ENCODE measurements around the gene CUX1.

CUX1 gene

DNA sequence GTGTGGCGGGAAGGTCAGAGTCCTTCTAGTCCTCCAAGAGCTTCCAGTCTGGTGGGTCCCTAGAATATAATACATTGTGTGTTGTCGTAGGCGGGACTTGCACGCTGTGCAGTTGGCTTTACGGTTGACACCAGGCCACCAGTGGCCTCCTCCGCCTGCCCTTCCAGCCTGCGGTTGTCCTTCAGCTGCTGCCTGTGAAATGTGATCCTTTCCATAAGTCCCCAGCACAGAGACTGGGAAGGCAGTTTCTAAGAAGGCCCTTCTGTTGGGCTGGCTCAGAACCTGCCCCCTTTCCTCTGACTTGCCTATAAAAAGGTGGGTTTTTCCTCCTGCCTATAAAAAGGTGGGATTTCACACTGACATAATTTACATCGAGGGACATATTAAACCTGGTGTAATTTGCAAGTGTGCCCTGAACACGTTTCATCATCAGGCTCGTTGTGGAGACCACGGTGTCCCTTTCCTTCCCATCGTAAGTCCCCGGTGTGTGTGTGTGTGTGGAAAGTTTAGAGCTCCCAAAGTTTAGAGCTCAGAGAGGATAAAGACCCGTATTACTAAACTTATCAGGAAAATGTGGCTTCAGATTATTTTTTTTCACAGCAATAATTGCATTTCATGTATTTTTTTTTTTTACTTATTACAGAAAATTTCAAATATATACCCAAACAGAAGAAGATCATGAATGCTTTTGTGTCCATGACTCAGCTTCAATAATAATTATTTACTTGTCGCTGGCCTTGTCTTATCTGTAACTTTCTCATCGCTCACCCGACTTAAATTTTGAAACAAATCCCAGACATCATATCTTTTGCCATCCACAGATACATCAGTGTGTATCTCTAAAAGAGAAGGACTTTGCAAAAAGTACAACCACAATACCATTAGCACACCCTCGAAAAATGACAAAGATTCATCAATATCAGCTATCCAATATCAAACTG lies 45.1 kb downstream of the CUX1 start:
- Histone ChIP-seq H3K4me2 (no peak overlapping the region), H3K27ac (no peak overlapping the region), H4K20me1 (ENCODE audit: insufficient read depth) (0 out of 2 replicates have a peak, but pooled peaks cover under 1% of the 10 kb centered on the region), H3K36me3 (ENCODE audit: insufficient read depth) (no peaks in the 10 kb centered on the region), H3K4me1 (ENCODE audit: low read depth, poor library complexity, severe bottlenecking) (peaks cover 11% of the 10 kb centered on the region), H3K79me2 (ENCODE audit: insufficient read depth, low read depth) (peaks cover 60% of the 10 kb centered on the region), H3K9ac (no peak overlapping the region), H2AFZ (ENCODE audit: low read depth) (no peak overlapping the region), H3K27me3 (ENCODE audit: insufficient read depth, low read depth) (no peaks in the 10 kb centered on the region), H3K4me3 (IDR thresholded peaks at IDR 0.05; ENCODE audit: insufficient read depth, low read depth, low read length) (no peak overlapping the region)
- TF ChIP-seq, protein P1, sequence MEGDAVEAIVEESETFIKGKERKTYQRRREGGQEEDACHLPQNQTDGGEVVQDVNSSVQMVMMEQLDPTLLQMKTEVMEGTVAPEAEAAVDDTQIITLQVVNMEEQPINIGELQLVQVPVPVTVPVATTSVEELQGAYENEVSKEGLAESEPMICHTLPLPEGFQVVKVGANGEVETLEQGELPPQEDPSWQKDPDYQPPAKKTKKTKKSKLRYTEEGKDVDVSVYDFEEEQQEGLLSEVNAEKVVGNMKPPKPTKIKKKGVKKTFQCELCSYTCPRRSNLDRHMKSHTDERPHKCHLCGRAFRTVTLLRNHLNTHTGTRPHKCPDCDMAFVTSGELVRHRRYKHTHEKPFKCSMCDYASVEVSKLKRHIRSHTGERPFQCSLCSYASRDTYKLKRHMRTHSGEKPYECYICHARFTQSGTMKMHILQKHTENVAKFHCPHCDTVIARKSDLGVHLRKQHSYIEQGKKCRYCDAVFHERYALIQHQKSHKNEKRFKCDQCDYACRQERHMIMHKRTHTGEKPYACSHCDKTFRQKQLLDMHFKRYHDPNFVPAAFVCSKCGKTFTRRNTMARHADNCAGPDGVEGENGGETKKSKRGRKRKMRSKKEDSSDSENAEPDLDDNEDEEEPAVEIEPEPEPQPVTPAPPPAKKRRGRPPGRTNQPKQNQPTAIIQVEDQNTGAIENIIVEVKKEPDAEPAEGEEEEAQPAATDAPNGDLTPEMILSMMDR (conservative IDR thresholded peaks at IDR 0.05; ENCODE audit: low read depth, low read length) = no peak

DNA sequence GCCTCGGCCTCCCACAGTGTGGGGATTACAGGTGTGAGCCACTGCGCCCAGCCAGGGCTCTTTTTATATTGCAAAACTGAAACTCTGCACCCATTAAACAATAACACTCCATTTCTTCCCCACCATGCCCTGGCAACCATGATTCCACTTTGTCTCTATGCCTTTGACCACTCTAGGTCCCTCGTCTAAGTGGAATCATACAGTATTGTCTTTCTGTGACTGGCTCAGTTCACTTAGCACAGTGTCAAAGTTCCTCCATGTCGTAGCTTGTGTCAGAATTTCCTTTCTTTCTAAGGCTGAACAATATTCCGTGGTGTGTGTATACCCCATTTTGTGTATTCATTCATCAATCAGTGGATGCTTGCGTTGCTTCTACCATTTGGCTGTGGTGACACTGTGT lies 46.2 kb downstream of the CUX1 start:
- Histone ChIP-seq H3K79me2 (ENCODE audit: insufficient read depth, low read depth) (peaks cover 60% of the 10 kb centered on the region; the same call in 1 of the 2 replicates), H3K27ac (no peak overlapping the region), H3K36me3 (ENCODE audit: insufficient read depth) (no peaks in the 10 kb centered on the region), H3K9ac (no peak overlapping the region), H3K4me1 (ENCODE audit: low read depth, poor library complexity, severe bottlenecking) (peaks cover 6% of the 10 kb centered on the region), H3K27me3 (ENCODE audit: insufficient read depth, low read depth) (no peaks in the 10 kb centered on the region), H3K4me2 (no peak overlapping the region), H3K4me3 (IDR thresholded peaks at IDR 0.05; ENCODE audit: insufficient read depth, low read depth, low read length) (no peak overlapping the region), H4K20me1 (ENCODE audit: insufficient read depth) (no peaks in the 10 kb centered on the region), H2AFZ (ENCODE audit: low read depth) (no peak overlapping the region)
- TF ChIP-seq, protein P1 (conservative IDR thresholded peaks at IDR 0.05; ENCODE audit: low read depth, low read length) = no peak

DNA sequence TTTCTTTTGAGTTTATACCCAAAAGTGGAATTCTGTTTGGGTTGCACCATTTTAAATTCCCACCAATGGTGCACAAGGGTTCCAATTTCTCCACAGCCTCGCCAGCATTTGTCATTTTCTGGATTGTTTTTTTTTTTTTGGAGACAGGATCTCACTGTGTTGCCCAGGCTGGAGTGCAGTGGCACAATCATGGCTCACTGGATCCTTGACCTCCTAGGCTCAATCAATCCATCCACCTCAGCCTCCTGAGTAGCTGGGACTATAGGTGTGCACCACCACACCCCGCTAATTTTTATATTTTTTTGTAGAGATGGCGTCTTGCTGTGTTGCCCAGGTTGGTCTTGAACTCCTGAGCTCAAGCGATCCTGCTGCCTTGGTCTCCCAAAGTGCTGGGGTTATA lies 46.6 kb downstream of the CUX1 start:
- Histone ChIP-seq H4K20me1 (ENCODE audit: insufficient read depth) (no peaks in the 10 kb centered on the region), H3K4me2 (no peak overlapping the region), H3K4me3 (IDR thresholded peaks at IDR 0.05; ENCODE audit: insufficient read depth, low read depth, low read length) (no peak overlapping the region), H3K27ac (no peak overlapping the region), H3K79me2 (ENCODE audit: insufficient read depth, low read depth) (peaks cover 56% of the 10 kb centered on the region; the same call in 1 of the 2 replicates), H3K27me3 (ENCODE audit: insufficient read depth, low read depth) (no peaks in the 10 kb centered on the region), H3K4me1 (ENCODE audit: low read depth, poor library complexity, severe bottlenecking) (peaks cover 6% of the 10 kb centered on the region), H3K36me3 (ENCODE audit: insufficient read depth) (no peaks in the 10 kb centered on the region), H2AFZ (ENCODE audit: low read depth) (no peak overlapping the region), H3K9ac (no peak overlapping the region)
- TF ChIP-seq, protein P1 (conservative IDR thresholded peaks at IDR 0.05; ENCODE audit: low read depth, low read length) = no peak

DNA sequence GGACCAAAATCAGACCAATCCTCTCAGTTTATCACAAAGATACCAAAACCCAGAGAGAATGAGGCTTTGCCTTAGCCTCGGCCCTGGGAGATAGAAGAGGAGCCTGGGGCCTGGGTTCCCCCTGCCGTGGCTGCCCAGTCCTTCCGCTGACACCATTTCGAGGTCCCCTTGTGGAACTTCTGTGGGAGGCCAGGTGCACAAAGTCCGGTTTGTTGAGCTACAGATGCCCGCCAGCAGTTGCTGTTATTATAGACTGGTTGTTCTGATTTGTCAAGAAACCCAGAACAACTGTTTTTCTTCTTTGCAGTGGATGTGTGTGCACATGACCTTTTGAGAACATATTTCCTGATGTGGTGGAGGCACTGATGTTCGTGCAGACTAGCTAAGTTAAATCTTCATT lies 47.6 kb downstream of the CUX1 start:
- Histone ChIP-seq H2AFZ (ENCODE audit: low read depth) (no peak overlapping the region), H3K4me2 (no peak overlapping the region), H3K27me3 (ENCODE audit: insufficient read depth, low read depth) (no peaks in the 10 kb centered on the region), H3K79me2 (ENCODE audit: insufficient read depth, low read depth) (peaks cover 54% of the 10 kb centered on the region; the same call in 1 of the 2 replicates), H3K4me3 (IDR thresholded peaks at IDR 0.05; ENCODE audit: insufficient read depth, low read depth, low read length) (no peak overlapping the region), H3K4me1 (ENCODE audit: low read depth, poor library complexity, severe bottlenecking) (peaks cover 6% of the 10 kb centered on the region), H4K20me1 (ENCODE audit: insufficient read depth) (no peaks in the 10 kb centered on the region), H3K27ac (no peak overlapping the region), H3K9ac (no peak overlapping the region), H3K36me3 (ENCODE audit: insufficient read depth) (no peaks in the 10 kb centered on the region)
- TF ChIP-seq, protein P1 (conservative IDR thresholded peaks at IDR 0.05; ENCODE audit: low read depth, low read length) = no peak

Data from KMS-11 (cell line).